GM10248 (cell line): ENCODE results near the gene NPC2.
"Not testable (repeated sequence)": the region's sequence is repeated elsewhere in the genome, so short reads cannot be mapped to it uniquely, and the experiment has no call there.

Source experiments
- CTCF ChIA-PET: fragments of 300-600 bp; sonication (Branson Sonifier 250); formaldehyde crosslinking; extraction: SDS; loops from one replicate; lab custom pipeline; 2021; ENCODE audit warnings: antibody characterized with exemption; lab: Yijun Ruan, JAX
- POLR2A ChIA-PET: fragments of 350-650 bp; sonication (Branson Sonifier 250); formaldehyde crosslinking; extraction: SDS; loops from one replicate; lab custom pipeline; 2020; ENCODE audit warnings: antibody characterized with exemption; lab: Yijun Ruan, JAX
- DNase-seq: peaks from one replicate; pipeline ENCODE4 v3.0.0; 2012; ENCODE audit errors: extremely low spot score
- TF ChIP-seq, protein P1 (sequence below): IDR thresholded peaks from 2 replicates; pipeline ENCODE4 v1.5.1; 2012; ENCODE audit warnings: mild to moderate bottlenecking, low read depth; ENCODE audit errors: extremely low read depth, missing control alignments, control extremely low read depth

NPC2 gene

DNA sequence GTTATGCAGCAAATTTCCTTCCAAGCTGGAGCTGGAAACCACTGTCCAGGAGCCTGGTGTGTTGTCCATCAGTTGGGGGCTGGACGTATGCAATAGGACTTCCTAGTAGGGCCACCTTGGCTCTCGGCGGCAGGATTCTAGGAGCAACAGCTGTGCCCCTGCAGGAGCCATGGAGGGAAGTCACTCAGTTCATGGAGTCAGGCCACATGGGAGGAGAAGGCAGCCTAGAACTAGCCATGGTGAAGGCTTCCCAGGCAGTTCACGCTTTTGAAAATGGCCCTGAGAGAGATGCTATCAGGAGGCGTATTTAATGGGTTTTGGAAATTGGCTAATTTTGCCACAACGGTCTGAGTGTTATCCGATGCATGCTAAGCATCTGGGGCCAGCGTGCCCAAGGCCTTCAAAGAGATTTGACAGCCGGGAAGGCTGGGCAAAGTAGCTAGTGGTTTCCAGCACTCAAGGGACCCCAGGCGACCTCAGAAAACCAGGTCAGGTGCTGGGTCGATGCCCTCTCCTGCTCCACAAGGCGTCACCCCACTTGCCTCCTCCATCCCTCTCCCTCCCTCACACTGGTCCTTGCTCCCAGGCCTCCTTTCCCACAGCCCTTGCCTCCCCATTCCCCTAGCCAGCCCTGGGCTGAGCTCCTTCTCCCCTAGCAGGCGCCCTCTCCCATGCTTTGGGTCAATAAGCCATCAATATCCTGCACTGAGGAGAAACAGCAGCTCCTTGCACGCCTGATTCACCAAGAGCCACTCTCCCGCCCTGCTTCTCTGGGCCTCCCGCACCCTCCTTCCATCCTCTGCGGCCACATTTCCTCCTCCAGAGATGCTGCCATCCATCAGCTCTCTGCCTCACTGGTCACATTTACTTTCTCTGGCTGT is 36.2 kb downstream of the NPC2 start:
- TF ChIP-seq, protein P1, sequence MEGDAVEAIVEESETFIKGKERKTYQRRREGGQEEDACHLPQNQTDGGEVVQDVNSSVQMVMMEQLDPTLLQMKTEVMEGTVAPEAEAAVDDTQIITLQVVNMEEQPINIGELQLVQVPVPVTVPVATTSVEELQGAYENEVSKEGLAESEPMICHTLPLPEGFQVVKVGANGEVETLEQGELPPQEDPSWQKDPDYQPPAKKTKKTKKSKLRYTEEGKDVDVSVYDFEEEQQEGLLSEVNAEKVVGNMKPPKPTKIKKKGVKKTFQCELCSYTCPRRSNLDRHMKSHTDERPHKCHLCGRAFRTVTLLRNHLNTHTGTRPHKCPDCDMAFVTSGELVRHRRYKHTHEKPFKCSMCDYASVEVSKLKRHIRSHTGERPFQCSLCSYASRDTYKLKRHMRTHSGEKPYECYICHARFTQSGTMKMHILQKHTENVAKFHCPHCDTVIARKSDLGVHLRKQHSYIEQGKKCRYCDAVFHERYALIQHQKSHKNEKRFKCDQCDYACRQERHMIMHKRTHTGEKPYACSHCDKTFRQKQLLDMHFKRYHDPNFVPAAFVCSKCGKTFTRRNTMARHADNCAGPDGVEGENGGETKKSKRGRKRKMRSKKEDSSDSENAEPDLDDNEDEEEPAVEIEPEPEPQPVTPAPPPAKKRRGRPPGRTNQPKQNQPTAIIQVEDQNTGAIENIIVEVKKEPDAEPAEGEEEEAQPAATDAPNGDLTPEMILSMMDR: no peak
- no peak for DNase-seq
- ChIA-PET CTCF (interaction anchor here (0.9 to 1.5 kb wide), 3 partner anchors 11 to 36 kb away, joined by 3 to 4 read pairs (median 3); partner anchors contain the start of genes ISCA2 and NPC2), POLR2A (no interaction called here)

DNA sequence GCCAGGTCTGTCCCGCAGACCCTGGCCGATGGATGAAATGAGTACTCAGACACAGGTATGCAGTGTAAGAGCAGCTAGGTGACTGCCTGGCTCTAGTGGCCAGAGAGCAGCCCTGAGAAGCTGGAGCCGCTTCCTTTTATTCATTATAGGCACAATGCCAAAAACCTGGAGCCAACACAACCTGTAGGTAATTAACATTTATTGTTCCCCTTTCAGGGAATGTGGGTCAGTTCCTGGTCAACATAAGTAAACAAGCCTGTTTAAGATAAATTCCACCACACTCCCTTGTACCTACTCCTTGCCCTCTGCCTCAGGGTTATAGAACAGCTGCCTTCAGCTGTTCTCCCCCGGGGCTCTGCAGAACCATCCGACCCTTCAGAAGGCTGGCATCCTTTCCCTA is 38.7 kb downstream of the NPC2 start:
- POLR2A ChIA-PET, DNase-seq: not testable (repeated sequence)
- CTCF ChIA-PET: interaction anchor here (1.3 kb wide), 1 partner anchor 25 kb away, joined by 4 read pairs; no protein-coding TSS in a partner anchor

DNA sequence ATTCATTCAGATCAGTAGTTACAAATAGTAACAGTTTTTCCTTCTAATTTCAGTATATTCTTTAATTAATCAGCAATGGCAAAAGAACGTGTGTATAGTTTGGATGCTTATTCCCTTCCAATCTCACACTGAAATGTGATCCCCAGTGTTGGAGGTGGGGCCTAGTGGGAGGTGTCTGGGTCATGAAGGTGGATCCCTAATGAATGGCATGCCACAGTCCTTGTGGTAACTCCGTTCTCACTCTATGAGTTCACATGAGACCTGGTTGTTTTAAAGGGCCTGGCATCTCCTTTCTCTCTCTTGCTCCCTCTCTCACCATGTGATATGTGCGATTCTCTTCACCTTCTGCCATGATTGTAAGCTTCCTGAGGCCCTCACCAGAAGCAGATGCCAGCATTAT is 48.2 kb downstream of the NPC2 start:
- CTCF ChIA-PET: no interaction called here
- POLR2A ChIA-PET: interaction anchor here (0.6 kb wide), 1 partner anchor 191 kb away, joined by 3 read pairs; no protein-coding TSS in a partner anchor
- DNase-seq: no peak
- TF ChIP-seq, protein P1: no peak

DNA sequence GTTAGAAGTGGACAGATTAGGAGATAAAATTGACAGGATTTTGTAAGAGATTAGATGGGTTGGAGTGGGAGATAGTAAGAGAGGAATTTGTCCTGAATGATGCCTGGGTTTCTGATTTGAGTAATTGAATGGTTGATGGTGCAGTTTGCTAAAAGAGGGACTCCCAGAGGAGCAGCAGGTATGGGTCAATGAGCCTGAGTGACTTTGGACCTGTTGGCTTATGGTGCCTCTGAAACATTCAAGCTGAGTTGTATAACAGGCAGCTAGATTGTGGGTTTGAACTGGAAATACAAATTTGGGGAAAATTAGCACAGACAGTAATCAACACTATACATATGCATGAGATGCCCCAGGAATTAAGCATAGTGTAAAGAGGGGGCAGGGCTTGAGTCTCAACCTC is 50.3 kb downstream of the NPC2 start:
- ChIA-PET CTCF (interaction anchor here (1.0 kb wide), 1 partner anchor 14 kb away, joined by 3 read pairs; no protein-coding TSS in a partner anchor), POLR2A (no interaction called here)
- no peak for DNase-seq
- TF ChIP-seq, protein P1: no peak

DNA sequence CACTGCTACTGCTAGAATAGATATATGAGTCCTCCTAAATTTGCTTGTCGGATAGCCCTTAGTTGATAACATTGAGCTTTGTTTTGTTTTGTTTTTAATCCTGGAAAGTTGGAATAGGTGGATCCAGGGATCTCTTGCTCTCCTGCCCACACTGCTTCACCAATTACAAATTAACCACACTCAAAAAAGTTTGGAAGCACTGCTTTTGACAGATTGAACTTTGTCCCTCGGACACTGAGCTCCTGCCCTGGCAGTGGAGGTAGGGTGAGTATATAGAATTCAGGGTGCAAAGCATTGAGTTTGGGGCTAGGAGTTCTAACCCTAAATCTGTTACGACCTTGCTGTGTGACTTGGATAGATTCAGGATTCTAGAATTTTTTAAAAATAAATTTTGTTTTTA is 52.0 kb downstream of the NPC2 start:
- CTCF ChIA-PET: interaction anchor here (1.0 kb wide), 1 partner anchor 22 kb away, joined by 3 read pairs; no protein-coding TSS in a partner anchor

DNA sequence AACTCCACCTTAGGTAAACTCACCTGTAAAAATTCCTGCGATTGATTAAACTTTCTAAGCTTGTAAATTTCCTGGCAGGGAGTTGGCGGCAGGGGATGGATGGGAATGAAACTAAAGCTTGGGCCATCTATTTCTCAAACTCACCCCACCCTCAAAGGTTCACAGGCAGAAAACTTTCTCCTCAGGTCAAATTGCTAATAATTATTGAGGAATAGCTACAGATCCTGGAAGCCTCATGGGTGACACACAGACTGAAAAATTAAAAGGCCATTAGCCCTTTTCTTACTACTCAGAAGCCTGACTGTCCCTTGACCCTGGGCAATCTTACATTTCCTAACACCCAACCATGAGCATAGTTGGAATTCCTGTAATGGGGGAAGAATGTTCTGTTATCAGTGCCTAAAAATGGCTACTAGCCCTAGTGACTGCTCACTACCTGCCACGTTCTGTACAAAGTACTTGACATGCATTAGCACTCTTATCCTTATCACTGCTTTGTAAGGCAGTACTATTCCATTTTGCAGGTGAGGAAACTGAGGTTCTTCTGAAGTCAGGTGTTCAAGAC is 54.7 kb downstream of the NPC2 start:
- ChIA-PET CTCF (interaction anchor here (0.8 to 1.0 kb wide), 2 partner anchors 27 to 36 kb away, joined by 3 read pairs; no protein-coding TSS in a partner anchor), POLR2A (no interaction called here)
- TF ChIP-seq, protein P1: no peak
- no peak for DNase-seq

More for the DNA sequence above, 52.0 kb downstream of the NPC2 start:
- DNase-seq: no peak
- POLR2A ChIA-PET: no interaction called here
- TF ChIP-seq, protein P1: no peak
